ENCODE results near the gene HPCAL1. TPM values are rescaled to one million over a fixed set of nuclear protein-coding genes. Genes with fewer than 3 reads are reported as not detected.

Gene HPCAL1
- total and polyA plus RNA-seq, 2 experiments from 2014 or later: 58.9 to 65.4 TPM

DNA sequence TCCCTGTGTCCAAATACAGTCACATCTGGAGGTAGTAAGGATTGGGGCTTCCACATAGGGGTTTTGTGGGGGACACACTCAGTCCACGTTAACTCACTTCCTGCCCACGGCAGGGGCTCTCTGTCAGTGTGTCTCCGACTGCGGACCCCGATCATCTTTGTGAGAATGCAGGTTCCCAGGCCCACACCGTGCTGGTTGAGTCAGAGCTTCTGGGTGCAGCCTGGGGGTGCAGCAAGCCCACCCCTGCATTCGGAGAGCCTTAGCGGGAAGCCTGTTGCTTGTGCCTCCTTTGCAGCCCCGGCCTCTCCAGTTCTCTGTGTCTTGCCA, 28.0 kb downstream of the HPCAL1 start:
- H3K4me1 ChIP-seq (ENCODE audit: insufficient read depth): peaks cover 16% of the 10 kb centered on the region
- peak overlapping the region; percentile 64 for H3K9ac ChIP-seq
- peak overlapping the region; percentile 28 for H2AFZ ChIP-seq
- peak overlapping the region; percentile 65 for H3K4me2 ChIP-seq (ENCODE audit: unreplicated experiment)
- no peaks in the 10 kb centered on the region for H3K36me3 ChIP-seq (ENCODE audit: low read depth)
- peaks cover 59% of the 10 kb centered on the region for H3K79me2 ChIP-seq (ENCODE audit: insufficient read depth)
- TF ChIP-seq EZH2 (IDR thresholded peaks at IDR 0.05; ENCODE audit: insufficient read depth, poor library complexity, severe bottlenecking): no peak
- TF ChIP-seq EZH2phosphoT487 (IDR thresholded peaks at IDR 0.05; ENCODE audit: insufficient read depth, low read depth): no peak
- in situ Hi-C loops (cut with MboI): no loop called here
- 0 out of 2 replicates have a peak, but pooled peaks cover 5% of the 10 kb centered on the region for H3F3A ChIP-seq (ENCODE audit: insufficient read depth)
- no peak for DNase-seq
- no peaks in the 10 kb centered on the region for H3K27me3 ChIP-seq (replicated peaks; ENCODE audit: insufficient read depth)
- WGBS, 2 experiments (ENCODE audit: low coverage in 1 of 2, low lambda C conversion rate in 2 of 2, missing lambda C conversion rate in 2 of 2): 61 to 62% methylated on average over 9 of the region's 9 CpGs
- H3K9me3 ChIP-seq (ENCODE audit: low read depth): no peaks in the 10 kb centered on the region
- no peaks in the 10 kb centered on the region for H3K9me2 ChIP-seq (ENCODE audit: insufficient read depth)
- H3K4me3 ChIP-seq: peak overlapping the region; percentile 34
- peak overlapping the region; percentile 75 for H3K27ac ChIP-seq
- H4K20me1 ChIP-seq (ENCODE audit: insufficient read depth): no peaks in the 10 kb centered on the region

DNA sequence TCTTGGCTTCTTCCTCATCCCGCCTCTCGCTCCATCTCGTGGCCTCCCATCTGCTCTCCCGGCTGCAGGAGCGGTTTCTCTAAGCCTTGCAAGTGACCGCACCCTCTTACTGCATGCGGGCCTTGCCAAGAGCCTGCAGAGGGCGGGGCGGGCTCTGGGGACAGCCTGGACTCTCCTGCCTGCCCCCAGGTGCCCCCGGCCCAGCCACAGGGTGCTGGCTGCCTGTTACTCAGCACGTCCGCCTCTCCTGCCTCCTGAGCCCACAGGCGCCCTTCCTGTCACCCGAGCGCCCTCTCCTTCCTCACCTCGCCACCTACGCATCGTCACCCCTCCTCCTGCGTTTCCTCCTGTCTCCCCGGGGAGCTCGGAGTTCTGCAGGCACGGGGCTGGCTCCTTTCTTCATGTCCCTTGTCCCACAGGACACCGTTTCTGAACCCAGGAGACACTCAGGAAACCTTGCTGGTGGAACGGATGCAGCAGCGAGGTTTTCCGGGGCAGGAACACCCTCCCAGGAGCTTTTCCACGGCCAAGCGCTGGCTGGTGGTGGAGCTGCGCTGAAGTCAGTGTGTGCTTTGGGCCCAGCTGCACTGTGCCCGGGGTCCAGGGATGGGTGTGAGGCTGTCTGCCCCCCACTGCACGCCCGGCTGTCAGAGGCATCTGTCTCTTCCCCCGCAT, 28.5 kb downstream of the HPCAL1 start:
- Histone ChIP-seq H3K4me3 (peak overlapping the region; percentile 34), H3K9ac (peak overlapping the region; percentile 64)
- whole genome bisulfite sequencing, 2 experiments (ENCODE audit: low coverage in 1 of 2, low lambda C conversion rate in 2 of 2, missing lambda C conversion rate in 2 of 2): 44 to 47% methylated on average over 27 to 33 of the region's 33 CpGs

DNA sequence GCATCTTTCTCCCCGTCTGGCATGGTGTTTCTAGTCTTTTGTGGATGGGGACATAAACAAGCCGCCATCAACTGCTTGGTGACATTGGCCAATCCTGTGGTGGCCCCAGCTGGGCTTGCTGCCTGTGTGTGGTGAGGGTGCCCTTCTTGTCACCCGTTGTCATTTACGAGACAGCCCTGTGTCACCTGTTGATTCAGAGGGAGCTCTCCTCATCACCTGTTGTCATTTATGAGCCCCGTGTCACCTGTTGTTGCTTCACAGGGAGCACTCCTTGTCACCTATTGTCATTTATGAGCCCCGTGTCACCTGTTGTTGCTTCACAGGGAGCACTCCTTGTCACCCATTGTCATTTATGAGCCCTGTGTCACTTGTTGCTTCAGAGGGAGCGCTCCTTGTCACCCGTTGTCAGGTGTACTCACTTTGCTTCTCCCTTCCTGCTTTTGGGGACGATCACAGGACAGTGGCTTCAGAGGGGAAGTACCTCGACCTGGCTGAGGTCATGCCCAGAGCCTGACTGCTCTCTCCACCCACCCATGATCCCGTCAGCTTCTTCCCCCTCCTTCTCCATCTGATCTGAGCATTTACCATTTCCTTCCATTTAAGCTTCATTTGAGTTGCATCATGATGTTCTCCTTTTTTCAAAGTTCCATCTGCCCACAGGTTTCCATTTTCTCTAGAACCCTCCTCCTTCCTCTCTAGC, 29.1 kb downstream of the HPCAL1 start:
- no peak overlapping the region for H3K27ac ChIP-seq
- peaks cover 16% of the 10 kb centered on the region for H3K4me1 ChIP-seq (ENCODE audit: insufficient read depth)
- in situ Hi-C loops (cut with MboI): no loop called here
- TF ChIP-seq EZH2phosphoT487 (IDR thresholded peaks at IDR 0.05; ENCODE audit: insufficient read depth, low read depth): no peak
- TF ChIP-seq EZH2 (IDR thresholded peaks at IDR 0.05; ENCODE audit: insufficient read depth, poor library complexity, severe bottlenecking): no peak
- H3K4me3 ChIP-seq: no peak overlapping the region
- H3F3A ChIP-seq (ENCODE audit: insufficient read depth): 0 out of 2 replicates have a peak, but pooled peaks cover 5% of the 10 kb centered on the region
- 87 to 90% methylated on average over 11 of the region's 11 CpGs for WGBS, 2 experiments (ENCODE audit: low coverage in 1 of 2, low lambda C conversion rate in 2 of 2, missing lambda C conversion rate in 2 of 2)
- H3K9me2 ChIP-seq (ENCODE audit: insufficient read depth): no peaks in the 10 kb centered on the region
- peaks cover 68% of the 10 kb centered on the region for H3K79me2 ChIP-seq (ENCODE audit: insufficient read depth)
- no peaks in the 10 kb centered on the region for H4K20me1 ChIP-seq (ENCODE audit: insufficient read depth)
- H2AFZ ChIP-seq: no peak overlapping the region
- no peaks in the 10 kb centered on the region for H3K9me3 ChIP-seq (ENCODE audit: low read depth)
- DNase-seq: no peak
- H3K27me3 ChIP-seq (replicated peaks; ENCODE audit: insufficient read depth): no peaks in the 10 kb centered on the region
- H3K36me3 ChIP-seq (ENCODE audit: low read depth): no peaks in the 10 kb centered on the region
- no peak overlapping the region for H3K4me2 ChIP-seq (ENCODE audit: unreplicated experiment)
- H3K9ac ChIP-seq: no peak overlapping the region

More for the DNA sequence above, 28.5 kb downstream of the HPCAL1 start:
- Histone ChIP-seq H3K9me2 (ENCODE audit: insufficient read depth) (no peaks in the 10 kb centered on the region), H3K4me2 (ENCODE audit: unreplicated experiment) (peak overlapping the region; percentile 65), H3K27ac (peak overlapping the region; percentile 75; the same call in 1 of the 2 replicates), H3K9me3 (ENCODE audit: low read depth) (no peaks in the 10 kb centered on the region), H3K36me3 (ENCODE audit: low read depth) (no peaks in the 10 kb centered on the region), H2AFZ (peak overlapping the region; percentile 28), H4K20me1 (ENCODE audit: insufficient read depth) (no peaks in the 10 kb centered on the region), H3F3A (ENCODE audit: insufficient read depth) (0 out of 2 replicates have a peak, but pooled peaks cover 5% of the 10 kb centered on the region), H3K27me3 (replicated peaks; ENCODE audit: insufficient read depth) (no peaks in the 10 kb centered on the region), H3K79me2 (ENCODE audit: insufficient read depth) (peaks cover 64% of the 10 kb centered on the region), H3K4me1 (ENCODE audit: insufficient read depth) (peaks cover 16% of the 10 kb centered on the region)
- TF ChIP-seq EZH2 (IDR thresholded peaks at IDR 0.05; ENCODE audit: insufficient read depth, poor library complexity, severe bottlenecking) (no peak), EZH2phosphoT487 (IDR thresholded peaks at IDR 0.05; ENCODE audit: insufficient read depth, low read depth) (no peak)
- in situ Hi-C loops (cut with MboI): no loop called here
- peak; percentile 89 for DNase-seq

DNA sequence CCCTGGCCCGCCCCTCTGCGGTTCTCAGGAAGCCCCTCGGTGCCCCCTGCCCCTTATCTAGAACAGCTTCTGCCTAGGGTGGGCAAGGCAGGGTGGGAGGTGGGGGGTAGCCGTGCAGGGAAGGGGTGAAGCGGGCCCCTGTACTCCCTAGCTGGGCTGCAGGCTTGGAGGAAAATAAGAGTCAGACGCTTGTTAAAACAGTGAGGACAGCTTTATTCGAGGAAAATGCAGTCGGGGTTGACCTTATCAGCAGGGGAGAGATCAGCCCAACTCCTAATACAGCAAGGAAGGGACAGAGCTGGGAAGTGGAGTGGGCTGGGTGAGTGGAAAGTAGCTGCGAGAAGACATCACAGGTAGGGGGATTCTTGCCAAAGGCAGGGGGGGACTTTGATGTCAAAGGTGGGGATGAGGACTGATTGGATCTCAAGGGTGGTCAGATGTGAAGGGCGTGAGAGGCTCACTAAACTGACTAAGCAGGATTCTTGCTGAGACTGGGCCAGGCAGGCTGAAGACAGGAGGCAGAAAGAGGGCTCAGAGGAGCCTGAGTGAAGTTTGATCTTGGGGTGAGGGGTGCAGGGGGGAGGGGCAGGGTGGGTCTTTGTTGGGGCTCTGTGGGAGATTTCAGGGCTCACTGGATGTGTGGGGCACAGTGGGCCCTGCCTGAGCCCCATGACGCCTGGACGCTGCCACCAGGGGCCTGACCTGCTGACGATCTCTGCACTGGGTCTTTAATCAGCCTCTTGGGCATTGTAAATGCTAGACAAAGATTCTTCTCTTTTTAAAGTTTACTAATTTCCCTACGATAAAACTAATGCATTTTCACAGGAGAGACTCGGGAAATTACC, 29.9 kb downstream of the HPCAL1 start:
- Histone ChIP-seq H3K79me2 (ENCODE audit: insufficient read depth) (peaks cover 69% of the 10 kb centered on the region), H3K27ac (no peak overlapping the region), H3F3A (ENCODE audit: insufficient read depth) (0 out of 2 replicates have a peak, but pooled peaks cover 5% of the 10 kb centered on the region), H3K9me2 (ENCODE audit: insufficient read depth) (no peaks in the 10 kb centered on the region), H3K9ac (no peak overlapping the region), H3K9me3 (ENCODE audit: low read depth) (no peaks in the 10 kb centered on the region), H4K20me1 (ENCODE audit: insufficient read depth) (no peaks in the 10 kb centered on the region), H3K27me3 (replicated peaks; ENCODE audit: insufficient read depth) (no peaks in the 10 kb centered on the region), H3K4me3 (no peak overlapping the region), H3K4me1 (ENCODE audit: insufficient read depth) (peaks cover 16% of the 10 kb centered on the region), H2AFZ (no peak overlapping the region), H3K36me3 (ENCODE audit: low read depth) (no peaks in the 10 kb centered on the region), H3K4me2 (ENCODE audit: unreplicated experiment) (no peak overlapping the region)
- no peak for DNase-seq
- TF ChIP-seq EZH2phosphoT487 (IDR thresholded peaks at IDR 0.05; ENCODE audit: insufficient read depth, low read depth) (no peak), EZH2 (IDR thresholded peaks at IDR 0.05; ENCODE audit: insufficient read depth, poor library complexity, severe bottlenecking) (no peak)
- in situ Hi-C loops (cut with MboI): no loop called here
- WGBS, 2 experiments (ENCODE audit: low coverage in 1 of 2, low lambda C conversion rate in 2 of 2, missing lambda C conversion rate in 2 of 2): 85 to 87% methylated on average over 14 to 15 of the region's 15 CpGs
